HEK293 (cell line): ENCODE data around the gene JPH2.

ENCODE experiments used
- CTCF ChIP-seq: fragments of 450-650 bp; formaldehyde crosslinking; IDR thresholded peaks from 2 replicates; pipeline ENCODE4 v1.5.1; 2016; ENCODE audit warnings: missing biosample characterization, missing genetic modification characterization
- HIC1 ChIP-seq: fragments of 450-650 bp; formaldehyde crosslinking; IDR thresholded peaks from 2 replicates; pipeline ENCODE4 v1.5.1; 2016; ENCODE audit warnings: missing biosample characterization, missing genetic modification characterization
- ZNF114 ChIP-seq: fragments of 450-650 bp; formaldehyde crosslinking; IDR thresholded peaks from 2 replicates; pipeline ENCODE4 v1.5.0; 2017; ENCODE audit warnings: missing biosample characterization, missing genetic modification characterization

DNA sequence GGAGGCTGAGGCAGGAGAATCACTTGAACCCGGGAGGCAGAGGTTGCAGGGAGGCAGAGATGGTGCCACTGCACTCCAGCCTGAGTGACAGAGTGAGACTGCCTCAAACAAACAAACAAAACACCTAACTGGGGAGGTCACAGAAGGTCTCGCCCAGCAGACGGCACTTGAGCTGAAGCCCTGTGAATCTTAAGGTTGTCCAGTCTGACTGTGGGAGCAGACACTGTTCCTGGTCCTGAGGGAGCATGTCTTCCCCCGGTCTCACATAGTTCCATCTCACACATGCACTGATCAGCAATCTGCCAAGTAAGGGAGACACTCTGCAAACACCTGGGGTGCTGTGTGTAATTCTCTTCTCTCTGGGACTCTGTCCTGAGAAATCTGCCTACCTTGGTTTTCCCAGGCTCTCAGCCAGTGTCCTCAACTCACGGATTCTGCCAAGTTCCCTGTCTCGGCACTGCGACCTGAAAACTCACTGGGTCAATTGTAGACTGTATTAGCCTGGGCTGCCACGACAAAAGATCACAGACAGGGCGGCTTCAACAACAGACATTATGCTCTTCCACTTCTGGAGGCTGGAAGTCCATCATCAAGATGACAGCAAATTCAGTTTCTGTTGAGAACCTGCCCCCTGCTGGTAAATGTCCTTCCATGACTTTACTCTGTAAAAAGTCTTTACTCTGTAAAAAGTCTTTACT, 94.3 kb downstream of the JPH2 start:
- no peak for TF ChIP-seq CTCF (tag by site-specific recombination)
- TF ChIP-seq ZNF114 (tag by site-specific recombination): no peak
- no peak for TF ChIP-seq HIC1
